ENCODE data around the gene KRT5.
"Not testable (repeated sequence)": the region's sequence is repeated elsewhere in the genome, so short reads cannot be mapped to it uniquely, and the experiment has no call there.

KRT5 gene

DNA sequence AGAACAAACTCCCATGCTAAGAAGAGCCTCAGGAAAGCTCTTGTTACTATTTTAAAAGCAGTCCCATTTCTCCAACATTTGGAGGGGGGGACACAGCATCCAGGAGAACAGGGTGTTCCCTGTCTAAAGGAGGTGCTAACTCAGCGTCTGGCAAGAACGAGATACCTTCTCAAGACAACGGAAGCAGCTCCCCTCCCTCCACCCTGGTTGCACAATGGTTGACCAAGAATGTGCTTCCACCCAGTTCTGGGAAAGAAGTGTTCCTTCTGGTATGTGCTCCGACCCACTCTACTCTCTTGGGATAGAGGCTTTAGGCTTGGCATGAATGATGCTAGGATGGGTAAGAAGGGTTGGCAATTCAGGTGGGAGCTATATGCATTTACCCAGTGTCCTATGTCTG, 25.7 kb downstream of the KRT5 start:
- no peak for DNase-seq (ENCODE audit: low spot score)

DNA sequence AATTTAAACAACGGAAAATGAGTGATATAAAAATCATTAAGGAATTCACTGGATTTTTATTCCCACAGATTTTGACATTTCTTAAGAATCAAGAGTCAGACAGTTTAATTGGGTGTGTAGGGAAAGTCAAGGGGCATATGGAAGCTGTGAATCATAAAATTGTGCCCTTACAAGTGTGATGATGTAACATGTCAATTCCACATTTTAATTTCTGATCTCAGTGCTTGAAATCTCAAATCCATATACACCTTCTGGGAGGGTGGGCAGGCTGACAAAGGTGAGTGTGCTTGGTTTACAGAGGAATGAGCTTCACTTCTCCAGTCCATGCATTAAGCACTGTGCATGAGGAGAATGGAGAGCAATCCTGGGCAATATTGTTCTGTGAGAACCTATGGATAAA, 26.1 kb downstream of the KRT5 start:
- no peak for DNase-seq (ENCODE audit: low spot score)

DNA sequence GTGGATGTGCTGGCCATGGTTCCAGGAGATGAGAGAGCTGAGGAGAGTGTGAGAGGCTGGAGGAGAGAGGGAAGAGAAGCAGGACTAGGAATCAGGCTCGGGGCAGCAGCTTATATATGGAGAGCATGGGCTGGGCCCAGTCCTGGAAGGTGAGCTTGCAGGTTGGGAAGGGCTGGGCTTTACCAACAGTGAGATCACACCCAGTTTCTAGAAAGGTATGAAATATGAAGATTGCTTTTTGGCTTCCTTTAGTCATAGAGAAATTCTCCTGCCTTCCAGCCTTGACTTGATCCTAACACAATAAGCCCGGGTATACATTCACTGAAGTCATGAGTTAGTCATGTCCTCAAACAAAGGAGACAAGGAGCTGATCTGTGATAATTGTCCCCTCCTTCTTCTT, 27.0 kb downstream of the KRT5 start, which contains the start of gene KRT6A:
KRT6A (minus strand) TSS at position 86 of the 400 bp plus-strand sequence; CDS start at position 17, 69 bp downstream.
- no peak for DNase-seq (ENCODE audit: low spot score)

DNA sequence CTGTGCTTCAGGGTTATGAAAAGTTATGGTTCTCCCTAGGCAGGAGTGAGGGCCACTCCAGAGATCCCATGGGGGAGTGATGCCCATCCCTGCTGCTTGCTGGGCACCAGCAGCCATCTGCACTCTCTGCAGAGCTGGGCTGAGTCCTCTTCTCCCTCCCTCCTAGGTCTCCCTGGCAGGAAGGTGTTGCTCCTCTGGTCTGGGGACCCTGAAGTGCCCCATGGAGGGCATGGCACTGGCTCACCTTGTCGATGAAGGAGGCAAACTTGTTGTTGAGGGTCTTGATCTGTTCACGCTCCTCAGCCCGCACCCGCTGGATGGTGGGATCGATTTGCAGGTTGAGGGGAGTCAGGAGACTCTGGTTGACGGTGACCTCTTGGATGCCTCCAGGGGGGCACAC, 27.8 kb downstream of the KRT5 start:
- not testable (repeated sequence) for DNase-seq (ENCODE audit: low spot score)

DNA sequence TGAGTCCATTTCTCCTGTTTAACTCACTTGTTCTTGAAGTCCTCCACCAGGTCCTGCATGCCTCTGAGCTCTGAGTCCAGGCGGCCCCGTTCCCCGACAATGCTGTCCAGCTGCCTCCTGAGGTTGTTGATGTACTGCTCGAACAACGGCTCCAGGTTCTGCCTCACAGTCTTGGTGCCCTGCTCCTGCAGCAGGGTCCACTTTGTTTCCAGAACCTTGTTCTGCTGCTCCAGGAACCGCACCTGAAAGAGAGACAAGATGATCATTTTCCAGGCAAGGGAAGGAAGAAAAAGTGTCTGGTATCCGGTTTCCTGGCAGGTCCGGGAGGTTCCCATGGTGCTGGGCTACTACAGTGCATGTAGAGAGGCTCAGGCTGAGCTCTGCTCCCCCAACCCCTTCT, 28.7 kb downstream of the KRT5 start:
- not testable (repeated sequence) for DNase-seq (ENCODE audit: low spot score)

DNA sequence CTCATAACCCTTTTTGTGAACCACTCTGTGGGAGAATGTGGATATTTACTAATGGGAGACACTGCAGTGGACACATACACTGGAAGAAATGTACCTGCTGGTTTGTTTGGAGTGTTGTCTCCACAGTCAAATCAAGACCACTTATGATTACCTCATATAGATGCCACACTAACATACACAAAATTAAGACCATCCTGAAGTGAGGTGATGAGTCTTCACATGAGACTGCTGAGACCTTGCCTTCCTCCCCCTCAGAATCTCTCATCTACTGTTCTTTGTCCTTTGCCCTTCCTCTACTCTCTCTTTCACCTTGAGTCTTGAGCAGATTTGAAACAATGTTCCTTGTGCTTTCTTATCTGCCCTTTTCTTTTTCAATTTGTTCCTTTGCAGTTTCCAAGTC, 31.5 kb downstream of the KRT5 start:
- no peak for DNase-seq (ENCODE audit: low spot score)

DNA sequence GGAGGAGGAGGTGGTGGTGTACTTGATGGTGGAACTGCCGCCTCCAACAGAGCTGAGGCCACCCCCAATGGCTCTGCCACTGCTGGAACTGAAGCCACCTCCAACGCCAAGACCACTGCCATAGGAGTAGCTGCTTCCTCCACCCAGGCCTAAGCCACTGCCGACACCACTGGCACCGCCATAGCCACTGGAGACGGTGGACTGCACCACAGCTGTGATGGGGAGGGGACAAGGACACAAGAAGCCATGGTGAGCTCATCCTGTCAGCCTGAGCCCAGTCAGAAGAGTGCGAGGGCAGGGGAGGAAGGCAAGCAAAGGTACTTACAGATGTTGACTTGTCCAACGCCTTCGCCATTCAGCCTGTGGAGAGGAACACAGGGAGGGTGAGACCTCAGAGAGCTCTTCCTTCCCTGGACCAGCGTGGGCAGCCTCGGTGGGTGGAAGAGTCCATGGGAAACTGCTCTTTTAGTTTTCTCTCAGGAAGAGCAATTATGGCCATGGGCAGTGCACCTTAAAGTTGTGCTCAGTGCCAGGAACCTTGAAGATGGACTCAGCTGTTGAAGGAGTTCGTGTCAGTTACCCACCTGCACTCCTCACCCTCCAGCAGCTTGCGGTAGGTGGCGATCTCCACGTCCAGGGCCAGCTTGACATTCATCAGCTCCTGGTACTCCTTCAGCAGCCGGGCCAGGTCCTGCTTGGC, 32.3 kb downstream of the KRT5 start:
- not testable (repeated sequence) for DNase-seq (ENCODE audit: low spot score)

DNA sequence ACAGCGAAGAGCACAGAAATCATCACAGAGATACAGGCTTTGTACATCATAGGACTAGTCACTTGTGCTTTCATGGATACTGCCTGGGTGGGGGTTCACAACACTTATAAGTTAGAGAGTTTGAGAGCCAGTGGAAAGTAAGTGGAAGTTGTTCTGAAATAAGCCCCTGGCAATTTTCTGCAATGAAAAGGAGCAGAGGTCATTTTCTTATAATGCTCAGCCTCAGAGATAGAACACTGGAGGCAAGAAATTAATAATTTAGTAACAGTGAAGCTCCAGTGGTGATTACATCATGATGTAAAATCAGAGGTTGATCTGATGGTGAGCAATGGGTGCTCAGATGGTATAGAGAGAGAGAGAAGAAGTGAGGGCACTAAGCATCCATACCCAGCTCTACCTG, 33.0 kb downstream of the KRT5 start:
- DNase-seq (ENCODE audit: low spot score): no peak

DNA sequence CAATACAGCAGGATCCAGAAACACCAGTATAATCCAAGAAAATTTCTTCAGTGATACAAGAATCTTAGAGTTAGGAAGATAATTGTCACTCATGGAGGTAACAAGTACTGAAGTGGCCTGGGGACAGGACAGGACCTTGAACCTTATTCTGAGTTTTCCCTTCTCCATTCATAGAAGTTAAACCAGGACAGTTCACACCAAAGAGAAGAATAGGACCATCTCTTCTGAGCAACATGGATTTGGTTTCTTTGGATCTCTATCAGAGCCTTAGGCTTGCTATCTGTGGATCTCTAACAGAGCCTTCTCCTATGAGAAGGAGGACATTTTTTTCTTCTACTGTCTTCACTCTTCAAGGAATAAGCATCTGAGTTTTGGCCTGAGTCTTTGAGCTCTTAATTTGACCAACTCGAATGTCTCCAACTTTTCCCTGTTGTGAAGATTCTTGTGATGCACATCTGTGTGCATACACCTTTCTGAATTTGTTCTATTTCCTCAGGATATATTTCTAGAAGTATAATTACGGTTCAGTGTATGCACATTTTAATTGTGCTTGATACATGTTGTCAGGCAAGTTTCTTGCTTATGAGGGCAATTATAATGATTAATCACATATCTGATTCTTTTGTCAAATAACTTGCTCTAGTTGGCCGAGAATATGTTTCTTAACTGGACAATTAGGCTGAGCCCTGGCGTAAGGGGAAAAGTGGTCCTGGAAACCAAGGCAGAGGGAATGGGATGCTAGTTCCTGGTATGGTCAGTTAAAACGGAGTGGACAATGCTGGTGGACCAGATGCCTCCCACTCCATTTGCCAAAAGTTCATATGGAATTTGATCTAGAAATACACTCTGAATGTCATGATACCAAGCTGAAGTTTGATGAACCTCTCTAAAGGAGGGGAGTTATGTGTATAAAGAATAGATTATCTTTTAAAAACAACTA, 33.8 kb downstream of the KRT5 start:
- DNase-seq (ENCODE audit: low spot score): no peak

DNA sequence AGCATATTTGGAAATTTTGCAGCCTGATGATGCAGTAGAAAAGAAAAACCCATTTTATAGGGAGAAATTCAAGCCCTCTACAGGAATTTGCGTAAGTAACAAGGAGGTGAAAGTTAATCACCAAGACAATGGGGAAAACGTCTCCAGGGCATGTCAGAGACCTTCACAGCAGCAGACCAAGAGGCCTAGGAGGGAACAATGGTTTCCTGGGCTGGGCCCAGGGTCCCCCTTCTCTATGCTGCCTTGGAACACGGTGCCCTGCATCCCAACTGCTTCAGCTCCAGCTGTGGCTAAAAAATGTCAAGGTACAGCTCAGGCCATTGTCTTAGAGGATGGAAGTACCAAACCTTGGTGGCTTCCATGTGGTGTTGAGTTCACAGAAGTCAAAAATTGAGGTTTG, 40.1 kb downstream of the KRT5 start:
- no peak for DNase-seq (ENCODE audit: low spot score)

DNA sequence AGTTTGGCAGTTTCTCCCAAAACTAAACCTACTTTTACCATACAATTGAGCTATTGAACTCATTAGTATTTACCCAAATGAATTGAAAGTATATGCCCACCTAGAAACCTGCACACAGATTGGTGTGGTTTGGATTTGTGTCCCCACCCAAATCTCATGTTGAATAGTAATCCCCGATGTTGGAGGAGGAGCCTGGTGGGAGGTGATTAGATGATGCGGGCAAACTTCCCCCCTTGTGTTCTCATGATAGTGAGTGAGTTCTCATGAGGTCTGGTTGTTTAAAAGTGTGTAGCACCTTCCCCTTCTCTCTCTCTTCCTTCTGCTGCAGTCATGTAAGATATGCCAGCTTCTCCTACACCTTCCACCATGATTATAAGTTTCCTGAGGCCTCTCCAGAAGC, 42.5 kb downstream of the KRT5 start:
- DNase-seq (ENCODE audit: low spot score): no peak

DNA sequence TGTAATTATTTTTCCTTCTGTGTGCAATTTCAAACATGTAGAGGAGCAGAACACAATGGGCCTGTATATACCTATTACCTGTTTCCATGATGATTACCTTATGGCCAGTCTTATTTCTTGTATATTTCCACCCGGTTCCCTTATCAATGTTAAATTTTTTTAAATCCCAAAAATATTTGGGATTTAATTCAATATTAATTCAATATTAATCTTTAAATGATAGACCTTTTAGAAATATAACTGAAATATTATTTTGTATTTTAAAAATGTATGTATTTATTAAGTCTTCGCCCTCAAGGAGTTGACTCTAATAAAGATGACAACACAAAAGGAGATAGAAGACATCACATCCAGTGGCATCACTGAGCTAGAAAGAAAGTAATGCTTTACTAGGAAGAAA, 46.0 kb downstream of the KRT5 start:
- DNase-seq (ENCODE audit: low spot score): no peak

DNA sequence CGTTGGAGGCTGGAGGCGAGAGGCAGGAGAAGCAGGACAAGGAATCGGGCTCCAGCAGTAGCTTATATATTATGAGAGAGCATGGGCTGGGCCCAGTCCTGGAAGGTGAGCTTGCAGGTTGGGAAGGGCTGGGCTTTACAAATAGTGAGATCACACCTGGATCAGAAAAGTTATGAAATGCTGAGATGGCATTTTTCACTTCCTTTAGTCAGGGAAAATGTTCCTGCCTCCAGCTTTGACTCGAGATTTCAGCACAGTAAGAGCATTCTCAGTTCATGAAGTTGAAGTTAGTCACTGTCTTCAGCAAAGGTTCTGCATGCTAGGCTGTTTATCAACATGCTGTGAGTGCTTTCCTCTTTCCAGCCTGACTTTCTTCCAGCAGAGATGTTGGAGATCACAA, 46.4 kb downstream of the KRT5 start, which contains the start of gene KRT6C:
KRT6C (minus strand) TSS at position 38 of the 400 bp plus-strand sequence. CDS start 68 bp downstream, outside the sequence.
- no peak for DNase-seq (ENCODE audit: low spot score)

DNA sequence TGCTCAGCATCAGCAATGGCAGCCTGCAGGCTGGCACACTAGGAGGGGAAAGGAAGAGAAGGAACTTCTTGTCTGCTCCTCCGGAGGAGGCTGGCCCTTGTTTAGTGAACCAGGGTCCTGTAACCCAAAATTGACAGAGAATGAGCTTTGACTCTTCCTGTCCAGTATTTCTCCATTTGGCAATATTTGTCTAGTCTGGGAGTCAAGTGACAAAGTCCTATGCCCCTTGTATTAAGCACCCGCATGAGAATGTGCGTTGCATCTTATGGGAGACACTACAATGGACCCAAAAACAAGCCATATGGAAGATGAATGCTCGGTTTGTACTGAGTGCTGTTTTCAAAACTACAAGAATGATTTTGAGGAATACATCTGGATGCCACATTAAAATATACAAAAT, 50.3 kb downstream of the KRT5 start:
- no peak for DNase-seq (ENCODE audit: low spot score)

DNA sequence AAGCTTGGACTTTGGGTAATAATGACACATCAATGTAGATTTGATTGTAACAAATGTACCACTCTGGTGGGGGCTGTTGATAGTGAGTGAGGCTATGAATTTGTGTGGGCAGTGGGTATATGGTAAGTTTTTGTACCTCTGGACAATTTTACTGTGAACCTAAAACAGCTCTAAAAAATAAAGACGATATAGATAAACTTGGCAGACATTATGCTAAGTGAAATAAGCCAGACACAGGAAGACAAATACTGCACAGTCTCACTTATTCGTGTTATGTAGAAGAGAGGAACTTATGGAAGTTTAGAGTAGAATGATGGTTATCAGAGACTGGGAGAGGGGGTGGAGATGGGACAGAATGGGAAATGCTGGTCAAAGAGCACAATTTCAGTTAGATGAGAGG, 55.3 kb downstream of the KRT5 start:
- DNase-seq (ENCODE audit: low spot score): no peak

Measured in cerebellar cortex (tissue), 1 donor.